GM13977 (cell line): ENCODE measurements around the gene EAF1.

Experiments
- DNase-seq: peaks from one replicate; pipeline ENCODE4 v3.0.0; 2012; ENCODE audit warnings: low spot score
- CTCF ChIP-seq: IDR thresholded peaks from 2 replicates; pipeline ENCODE4 v1.5.1; 2012; ENCODE audit warnings: mild to moderate bottlenecking, control low read depth; ENCODE audit not compliant: insufficient read depth; ENCODE audit errors: extremely low read depth, missing control alignments
- in situ Hi-C: fragments of 300-500 bp; cut with MboI; formaldehyde crosslinking; loops from one replicate; pipeline ENCODE4 v1.12.0; 2022; ENCODE audit warnings: low sequenced_read_pairs, low pct_unique_long_range_greater_than_20kb, mixed read lengths, inconsistent platforms; ENCODE audit not compliant: unreplicated experiment

EAF1 gene

GRCh38 chr3:15429080-15429479 is 1.7 kb downstream of the EAF1 start:
- no peak for TF ChIP-seq CTCF
- DNase-seq, result no peak
- in situ Hi-C loops, result loop anchor here (25.0 kb wide), 1 partner anchor 383 kb away; no protein-coding TSS in a partner anchor

GRCh38 chr3:15430624-15431023 is 3.2 kb downstream of the EAF1 start:
- no peak for DNase-seq
- no peak for TF ChIP-seq CTCF

DNA sequence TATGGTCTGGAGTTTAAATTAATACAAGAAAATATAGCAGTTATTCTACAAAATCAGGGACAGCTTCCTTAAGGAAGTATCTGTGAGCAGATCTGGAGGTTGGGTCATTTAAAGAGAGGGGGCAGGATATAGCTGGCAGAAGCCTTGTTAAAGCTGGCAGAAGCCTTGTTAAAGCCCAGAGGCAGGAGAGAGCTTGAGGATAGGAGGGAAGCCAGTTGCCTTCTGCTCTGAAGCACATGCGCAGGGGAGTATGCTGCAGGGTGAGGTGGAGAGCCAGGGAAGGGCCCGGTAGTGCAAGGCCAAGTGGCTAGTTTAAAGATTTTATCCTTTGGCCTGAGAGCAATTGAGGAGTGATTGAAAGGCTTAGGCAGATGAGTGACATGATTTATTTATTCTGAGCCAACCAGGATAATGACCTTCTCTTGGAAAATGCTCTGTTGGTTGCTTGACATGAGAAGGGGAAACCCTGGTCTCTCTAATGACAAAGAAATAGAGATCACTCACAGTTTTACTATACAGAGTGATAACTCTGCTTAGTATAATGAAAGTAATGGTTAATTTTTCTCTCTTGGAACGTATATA is 3.9 kb downstream of the EAF1 start:
- no peak for TF ChIP-seq CTCF
- in situ Hi-C loops, result loop anchor here (25.0 kb wide), 1 partner anchor 381 kb away; no protein-coding TSS in a partner anchor
- no peak for DNase-seq

More at GRCh38 chr3:15430624-15431023, 3.2 kb downstream of the EAF1 start:
- in situ Hi-C loops, result loop anchor here (25.0 kb wide), 1 partner anchor 382 kb away; no protein-coding TSS in a partner anchor

DNA sequence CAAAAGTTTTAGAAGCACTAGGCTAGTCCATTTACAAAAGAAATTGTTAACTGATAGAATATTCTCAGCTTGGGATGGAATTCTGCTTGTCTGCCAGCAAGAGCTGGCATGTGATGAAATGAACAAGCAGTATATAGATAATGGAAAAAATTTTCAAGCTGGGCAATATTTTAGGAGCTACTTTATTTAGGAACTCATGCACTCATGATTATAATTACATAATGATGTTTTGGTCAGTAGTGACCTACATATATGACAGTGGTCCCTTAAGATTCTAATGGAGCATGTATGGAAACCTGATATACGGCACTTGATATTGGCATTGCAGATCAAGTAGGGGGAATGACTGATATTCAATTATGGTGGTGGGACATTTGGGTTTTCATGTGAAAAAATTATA is 6.1 kb downstream of the EAF1 start:
- in situ Hi-C loops, result loop anchor here (25.0 kb wide), 1 partner anchor 379 kb away; no protein-coding TSS in a partner anchor
- no peak for DNase-seq
- no peak for TF ChIP-seq CTCF

GRCh38 chr3:15434756-15435155 is 7.4 kb downstream of the EAF1 start:
- in situ Hi-C loops, result loop anchor here (25.0 kb wide), 1 partner anchor 378 kb away; no protein-coding TSS in a partner anchor
- no peak for TF ChIP-seq CTCF
- DNase-seq, result no peak

- no peak for DNase-seq
- in situ Hi-C loops, result loop anchor here (25.0 kb wide), 1 partner anchor 376 kb away; no protein-coding TSS in a partner anchor
- no peak for TF ChIP-seq CTCF
Measured at GRCh38 chr3:15436246-15436645, 8.8 kb downstream of the EAF1 start.
